K562 (cell line): ENCODE data around the gene STXBP6.

Experiments used
- ARID1B ChIP-seq: fragments of 450-650 bp; IDR thresholded peaks from 2 replicates; pipeline ENCODE4 v1.6.1; 2016; ENCODE audit warnings: antibody characterized with exemption, mild to moderate bottlenecking, inconsistent platforms
- ATF7 ChIP-seq: fragments of 450-650 bp; IDR thresholded peaks from 2 replicates; pipeline ENCODE4 v1.7.1; 2014; ENCODE audit warnings: mild to moderate bottlenecking, moderate library complexity
- CTCF ChIP-seq, 3 experiments: IDR thresholded peaks in 2 of 3; conservative IDR thresholded peaks in 1 of 3; 2 replicates each; pipeline ENCODE4 v1.5.1; 2011 to 2012; ENCODE audit warnings: low read length in 3 of 3, mild to moderate bottlenecking in 3 of 3, control low read depth in 2 of 3, improper control_type of control experiment in 1 of 3, inconsistent platforms in 1 of 3, low read depth in 1 of 3, mixed read lengths in 1 of 3, moderate library complexity in 1 of 3; ENCODE audit not compliant: insufficient read depth in 2 of 3
- EZH2 ChIP-seq: IDR thresholded peaks from 2 replicates; pipeline ENCODE4 v1.6.1; 2012; ENCODE audit warnings: low read depth, mild to moderate bottlenecking, inconsistent platforms, low read length, borderline replicate concordance
- GMEB1 ChIP-seq: fragments of 250-450 bp; sonication (Bioruptor Pico); IDR thresholded peaks from 2 replicates; pipeline ENCODE4 v1.4.0; 2020; ENCODE audit warnings: mild to moderate bottlenecking
- MXI1 ChIP-seq: IDR thresholded peaks from 2 replicates; pipeline ENCODE4 v1.6.1; 2011; ENCODE audit warnings: low read depth, mild to moderate bottlenecking, improper control_type of control experiment, low read length
- NCOA1 ChIP-seq: fragments of 450-650 bp; IDR thresholded peaks from 2 replicates; pipeline ENCODE4 v1.6.1; 2016; ENCODE audit warnings: low read depth
- ZZZ3 ChIP-seq: fragments of 450-650 bp; IDR thresholded peaks from 2 replicates; pipeline ENCODE4 v1.6.1; 2016; ENCODE audit warnings: antibody characterized with exemption, mild to moderate bottlenecking, moderate library complexity
- TF ChIP-seq, protein P1 (sequence below): sonication (generic); formaldehyde crosslinking; IDR thresholded peaks from 2 replicates; pipeline ENCODE4 v1.9.0; 2022; ENCODE audit warnings: mild to moderate bottlenecking, missing genetic modification reagents

- TF ChIP-seq, protein P1, sequence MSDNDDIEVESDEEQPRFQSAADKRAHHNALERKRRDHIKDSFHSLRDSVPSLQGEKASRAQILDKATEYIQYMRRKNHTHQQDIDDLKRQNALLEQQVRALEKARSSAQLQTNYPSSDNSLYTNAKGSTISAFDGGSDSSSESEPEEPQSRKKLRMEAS, result no peak
- TF ChIP-seq ARID1B (no peak), MXI1 (no peak), ATF7 (no peak), CTCF (IDR thresholded peaks at IDR 0.05 in 2 of 3, conservative IDR thresholded peaks at IDR 0.05 in 1 of 3; ENCODE audit: insufficient read depth in 2 of 3, low read depth in 1 of 3, low read length in 3 of 3) (no peak), NCOA1 (no peak), EZH2 (no peak), ZZZ3 (no peak), GMEB1 (no peak)
Observed at GRCh38 chr14:24892497-24893051, 157.4 kb downstream of the STXBP6 start.
